Right renal cortex interstitium (tissue), 3 donors: ENCODE data around the gene PPP4R3A. TPM values are rescaled to one million over a fixed set of nuclear protein-coding genes. Genes with fewer than 3 reads are reported as not detected.
A peak's percentile ranks its signal among the peaks of the same experiment; 100 is the strongest.
"Not testable (repeated sequence)": the region's sequence is repeated elsewhere in the genome, so short reads cannot be mapped to it uniquely, and the experiment has no call there.

Experiments
- DNase-seq, 3 donors: peaks; one replicate each; pipeline ENCODE4 v3.0.0-alpha.2; 2013; ENCODE audit warnings: low read depth in 3 of 3, low spot score in 2 of 3
- polyA plus RNA-seq, 3 donors: library from polyadenylated mRNA; unstranded; fragments of 120-200 nt; gene quantifications; one replicate each; pipeline ENCODE4 v1.2.1, GENCODE V29; 2013; ENCODE audit not compliant: insufficient read length in 3 of 3

Gene PPP4R3A
- polyA plus RNA-seq, 3 donors = 110 to 117 (median 114) TPM

GRCh38 chr14:91506226-91506625 is 3.9 kb downstream of the PPP4R3A start:
- DNase-seq = no peak

- no peak for DNase-seq
Observed at GRCh38 chr14:91503000-91503504, 7.1 kb downstream of the PPP4R3A start.

DNA sequence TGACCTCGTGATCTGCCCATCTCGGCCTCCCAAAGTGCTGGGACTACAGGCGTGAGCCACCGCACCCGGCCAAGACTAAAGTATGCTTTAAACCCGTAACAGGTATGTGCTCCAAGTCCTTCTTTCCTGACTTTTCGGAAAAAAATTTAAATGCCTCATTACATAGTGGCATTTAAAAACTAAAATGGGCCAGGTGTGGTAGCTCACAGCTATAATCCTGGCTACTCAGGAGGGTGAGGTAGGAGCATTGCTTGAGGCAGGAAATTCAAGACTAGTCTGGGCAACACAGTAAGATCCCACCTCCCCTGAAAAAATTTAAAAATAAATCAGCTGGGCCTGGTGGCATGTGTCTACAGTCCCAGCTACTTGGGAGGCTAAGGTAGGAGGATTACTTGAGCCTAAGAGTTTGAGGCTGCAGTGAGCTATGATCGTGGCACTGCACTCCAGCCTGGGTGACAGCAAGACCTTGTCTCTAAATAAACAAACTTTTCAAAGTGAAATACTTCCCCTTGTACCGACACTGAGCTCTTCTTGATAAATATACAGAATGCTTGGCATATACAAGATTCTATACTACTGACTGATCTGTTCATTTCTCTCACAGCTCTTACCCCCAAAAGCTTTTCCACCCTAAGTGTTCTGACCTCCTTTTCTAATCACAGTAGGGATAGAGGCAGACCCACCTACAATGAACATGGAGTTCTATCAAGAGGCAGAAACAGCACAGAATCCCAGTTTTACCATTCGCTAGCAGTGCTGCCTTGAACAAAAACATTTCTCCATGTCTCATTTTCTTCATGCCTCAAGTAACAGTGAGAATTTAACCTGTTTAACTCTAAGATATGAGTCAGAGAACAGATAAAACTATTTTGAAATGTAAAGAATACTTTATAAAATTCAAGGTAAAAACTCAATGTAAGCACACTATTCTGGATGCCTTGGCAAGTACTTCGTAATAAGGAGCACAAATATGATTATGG is 7.9 kb downstream of the PPP4R3A start:
- DNase-seq = no peak

DNA sequence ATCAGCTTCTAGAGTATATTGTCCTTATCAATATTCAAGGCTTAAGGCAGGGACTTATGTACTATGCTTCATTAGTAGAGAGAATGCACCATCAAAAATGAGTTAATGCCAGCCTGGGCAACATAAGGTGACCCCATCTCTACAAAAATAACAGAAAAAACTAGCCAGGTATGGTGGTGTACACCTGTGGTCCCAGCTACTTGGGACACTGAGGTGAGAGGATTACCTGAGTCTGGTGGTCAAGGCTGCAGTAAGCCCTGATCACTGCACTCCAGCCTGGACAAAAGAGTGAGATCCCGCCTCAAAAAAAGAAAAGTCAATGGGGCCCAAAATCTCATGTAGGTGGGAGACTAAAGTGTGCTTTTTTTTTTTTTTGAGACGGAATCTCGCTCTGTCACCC is 8.8 kb downstream of the PPP4R3A start:
- no peak for DNase-seq

- DNase-seq = no peak
Observed at GRCh38 chr14:91496790-91497189, 13.3 kb downstream of the PPP4R3A start.

DNA sequence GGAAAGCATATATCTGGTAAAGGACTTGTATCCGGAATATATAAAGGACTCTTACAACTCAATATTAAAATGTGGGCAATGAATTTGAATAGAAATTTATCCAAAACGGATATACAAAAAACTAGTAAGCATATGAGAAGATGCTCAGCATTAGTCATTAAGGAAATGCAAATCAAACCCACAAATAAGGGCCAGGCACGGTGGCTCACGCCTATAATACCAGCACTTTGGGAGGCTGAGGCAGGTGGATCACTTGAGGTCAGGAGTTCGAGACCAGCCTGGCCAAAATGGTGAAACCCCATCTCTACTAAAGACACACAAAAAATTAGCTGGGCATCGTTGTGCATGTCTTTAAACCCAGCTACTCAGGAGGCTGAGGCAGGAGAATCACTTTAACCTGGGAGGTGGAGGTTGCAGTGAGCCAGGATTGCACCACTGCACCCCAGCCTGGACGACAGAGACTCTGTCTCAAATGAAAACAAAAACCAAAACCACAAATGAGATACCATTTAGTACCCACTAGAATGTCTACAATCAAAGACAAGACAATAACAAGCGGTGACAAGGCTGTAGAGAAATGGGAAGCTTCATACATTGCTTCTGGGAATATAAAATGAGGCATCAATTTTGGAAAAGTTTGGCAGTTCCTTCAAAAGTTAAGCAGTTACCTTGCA is 15.6 kb downstream of the PPP4R3A start:
- not testable (repeated sequence) for DNase-seq

- DNase-seq = no peak
Observed at GRCh38 chr14:91493169-91493568, 16.9 kb downstream of the PPP4R3A start.

DNA sequence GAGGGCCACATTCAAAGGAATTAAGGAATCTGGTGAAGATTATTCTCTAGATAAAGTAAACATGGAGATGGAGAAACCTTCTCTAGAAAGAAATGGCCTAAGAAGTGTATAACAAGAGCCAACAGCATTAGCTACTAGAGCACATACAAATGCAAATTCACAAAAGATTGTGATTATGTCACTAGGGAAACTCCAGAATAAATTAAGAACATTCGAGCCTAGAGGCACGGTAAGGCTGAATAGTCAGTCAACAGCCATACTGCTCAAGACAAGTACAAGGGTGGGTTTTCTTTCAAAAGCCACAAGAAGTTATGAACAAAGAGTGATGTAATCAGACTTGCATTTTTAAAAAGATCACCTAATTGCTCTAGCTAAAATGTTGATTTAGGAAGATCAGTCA is 25.4 kb downstream of the PPP4R3A start:
- DNase-seq = no peak

- no peak for DNase-seq
Observed at GRCh38 chr14:91484186-91484585, 25.9 kb downstream of the PPP4R3A start.

DNA sequence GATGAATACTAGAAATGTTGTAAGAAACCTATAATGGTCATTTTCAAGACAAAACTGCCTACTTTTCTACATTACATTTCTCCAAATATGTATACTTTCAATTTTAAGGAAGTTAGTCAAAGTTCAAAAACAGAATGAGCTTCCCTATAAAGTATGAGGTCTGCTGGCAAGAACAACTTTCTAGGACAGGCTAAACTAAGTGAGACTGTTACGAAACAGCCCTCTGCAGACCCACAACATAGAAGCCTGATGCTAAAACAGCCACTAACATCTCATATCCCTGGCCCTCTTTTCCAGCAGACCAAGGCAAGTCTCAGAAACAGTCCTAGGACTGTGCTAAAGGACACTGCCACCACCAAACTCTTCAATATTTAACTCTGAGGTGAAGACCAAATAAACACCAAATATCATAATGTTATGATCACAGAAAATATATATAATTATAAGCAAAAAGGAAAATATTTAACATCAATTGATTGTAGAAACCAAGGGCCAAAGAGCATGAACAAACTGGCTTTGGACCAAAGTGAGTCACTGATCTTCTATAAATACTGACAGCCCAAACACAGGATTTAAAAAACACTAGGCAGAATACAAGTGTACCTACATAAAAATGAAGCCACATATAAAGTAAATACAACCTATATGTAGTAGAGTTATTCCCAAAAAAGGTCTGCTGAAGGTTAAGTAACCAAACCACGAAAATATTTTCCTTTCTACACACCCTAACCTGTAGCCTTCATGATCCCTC is 27.7 kb downstream of the PPP4R3A start:
- no peak for DNase-seq

GRCh38 chr14:91477388-91477787 is 32.7 kb downstream of the PPP4R3A start:
- no peak for DNase-seq

- no peak for DNase-seq
Observed at GRCh38 chr14:91473046-91473445, 37.1 kb downstream of the PPP4R3A start.

- no peak for DNase-seq
Observed at GRCh38 chr14:91470216-91470615, 39.9 kb downstream of the PPP4R3A start.

GRCh38 chr14:91466192-91466591 is 43.9 kb downstream of the PPP4R3A start:
- DNase-seq = peak in 2 of 3 donors; percentile 10 to 19

- no peak for DNase-seq
Observed at GRCh38 chr14:91464615-91465205, 45.4 kb downstream of the PPP4R3A start.

GRCh38 chr14:91458612-91459011 is 51.5 kb downstream of the PPP4R3A start:
- DNase-seq = no peak

- DNase-seq = no peak
Observed at GRCh38 chr14:91456283-91456682, 53.8 kb downstream of the PPP4R3A start.

- DNase-seq = no peak
Observed at GRCh38 chr14:91454580-91454979, 55.5 kb downstream of the PPP4R3A start.

DNA sequence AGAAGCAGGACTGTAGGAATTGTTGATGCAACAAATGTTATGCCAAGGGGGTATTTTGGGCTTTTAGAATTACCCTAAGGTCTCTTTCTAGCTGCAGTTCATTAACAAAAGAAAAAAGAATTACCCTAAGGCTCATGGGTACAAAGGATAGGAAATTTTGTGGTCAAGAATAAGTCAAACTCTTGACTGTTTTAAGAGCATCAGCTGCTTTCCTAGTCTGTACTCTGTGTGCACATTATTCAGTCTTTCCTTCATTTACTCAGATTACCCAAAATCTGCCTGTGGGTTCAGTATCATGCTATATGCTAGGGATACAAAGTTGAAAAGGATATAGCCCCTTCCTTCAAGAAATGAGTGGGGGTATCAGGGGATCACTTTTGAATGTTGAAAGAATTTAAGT is 56.0 kb downstream of the PPP4R3A start:
- no peak for DNase-seq

DNA sequence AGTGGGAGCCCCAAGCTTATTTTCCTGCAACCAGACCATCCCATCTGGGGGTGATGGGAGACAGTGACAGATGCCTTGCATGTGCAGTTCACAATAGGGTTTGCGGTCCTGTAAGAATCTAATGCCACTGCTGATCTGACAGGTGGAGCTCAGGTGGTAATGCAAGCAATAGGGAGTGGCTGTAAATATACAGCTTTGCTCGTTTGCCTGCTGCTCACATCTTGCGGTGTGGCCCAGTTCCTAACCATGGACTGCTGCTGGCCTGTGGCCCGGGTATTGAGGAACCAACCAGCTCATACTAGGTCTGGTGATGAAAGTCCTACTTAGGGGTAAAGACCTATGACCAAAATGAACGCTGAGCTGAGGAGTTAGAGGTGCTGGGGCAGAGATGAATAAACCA is 56.4 kb downstream of the PPP4R3A start:
- DNase-seq = no peak
